Measurements from ENCODE around the gene MAP2K7.

- TF ChIP-seq CTCF (IDR thresholded peaks at IDR 0.05) (no peak), POLR2AphosphoS5 (IDR thresholded peaks at IDR 0.05) (no peak), EP300 (IDR thresholded peaks at IDR 0.05) (no peak)
Measured at GRCh38 chr19:7872306-7873204, 31.1 kb upstream of the MAP2K7 start.
